Measurements from ENCODE around the gene DLG2.

GRCh38 chr11:85256433-85256832 is 370.7 kb downstream of the DLG2 start:
- TF ChIP-seq, protein P1, sequence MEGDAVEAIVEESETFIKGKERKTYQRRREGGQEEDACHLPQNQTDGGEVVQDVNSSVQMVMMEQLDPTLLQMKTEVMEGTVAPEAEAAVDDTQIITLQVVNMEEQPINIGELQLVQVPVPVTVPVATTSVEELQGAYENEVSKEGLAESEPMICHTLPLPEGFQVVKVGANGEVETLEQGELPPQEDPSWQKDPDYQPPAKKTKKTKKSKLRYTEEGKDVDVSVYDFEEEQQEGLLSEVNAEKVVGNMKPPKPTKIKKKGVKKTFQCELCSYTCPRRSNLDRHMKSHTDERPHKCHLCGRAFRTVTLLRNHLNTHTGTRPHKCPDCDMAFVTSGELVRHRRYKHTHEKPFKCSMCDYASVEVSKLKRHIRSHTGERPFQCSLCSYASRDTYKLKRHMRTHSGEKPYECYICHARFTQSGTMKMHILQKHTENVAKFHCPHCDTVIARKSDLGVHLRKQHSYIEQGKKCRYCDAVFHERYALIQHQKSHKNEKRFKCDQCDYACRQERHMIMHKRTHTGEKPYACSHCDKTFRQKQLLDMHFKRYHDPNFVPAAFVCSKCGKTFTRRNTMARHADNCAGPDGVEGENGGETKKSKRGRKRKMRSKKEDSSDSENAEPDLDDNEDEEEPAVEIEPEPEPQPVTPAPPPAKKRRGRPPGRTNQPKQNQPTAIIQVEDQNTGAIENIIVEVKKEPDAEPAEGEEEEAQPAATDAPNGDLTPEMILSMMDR (IDR thresholded peaks at IDR 0.05) = no peak
- no peak for TF ChIP-seq POLR2AphosphoS5 (IDR thresholded peaks at IDR 0.05)
